Muscle layer of duodenum (tissue), 2 donors: Measurements from ENCODE around the gene BTBD19.
"Not testable (repeated sequence)": the region's sequence is repeated elsewhere in the genome, so short reads cannot be mapped to it uniquely, and the experiment has no call there.

Source experiments
- H3K27ac ChIP-seq: one replicate; pipeline ENCODE4 v1.7.0; 2013; ENCODE audit warnings: mild to moderate bottlenecking, low read length
- H3K27me3 ChIP-seq: one replicate; pipeline ENCODE4 v1.7.0; 2013; ENCODE audit warnings: low read depth, mild to moderate bottlenecking, control low read depth, low read length
- H3K36me3 ChIP-seq, 2 donors: one replicate each; pipeline ENCODE4 v1.7.0; 2013; ENCODE audit warnings: low read length in 2 of 2, control low read depth in 1 of 2, mild to moderate bottlenecking in 1 of 2; ENCODE audit not compliant: insufficient read depth in 2 of 2, control insufficient read depth in 1 of 2
- H3K4me1 ChIP-seq, 2 donors: one replicate each; pipeline ENCODE4 v1.7.0; 2013; ENCODE audit warnings: low read length in 2 of 2, mild to moderate bottlenecking in 2 of 2, control low read depth in 1 of 2, moderate library complexity in 1 of 2; ENCODE audit not compliant: insufficient read depth in 2 of 2, control insufficient read depth in 1 of 2
- H3K4me3 ChIP-seq, 2 donors: one replicate each; pipeline ENCODE4 v1.7.0; 2013; ENCODE audit warnings: low read length in 2 of 2, low read depth in 1 of 2, mild to moderate bottlenecking in 1 of 2
- H3K9me3 ChIP-seq, 2 donors: one replicate each; pipeline ENCODE4 v1.7.0; 2013; ENCODE audit warnings: low read length in 2 of 2, control low read depth in 1 of 2, mild to moderate bottlenecking in 1 of 2; ENCODE audit not compliant: control insufficient read depth in 1 of 2
- donor health status: healthy.

BTBD19 gene

GRCh38 chr1:44824392-44824791 is 16.1 kb downstream of the BTBD19 start:
- H3K4me1 ChIP-seq, H3K27ac ChIP-seq, H3K27me3 ChIP-seq, H3K4me3 ChIP-seq, H3K9me3 ChIP-seq: not testable (repeated sequence)
- H3K36me3 ChIP-seq = peaks cover 0 to 21% of the 10 kb centered on the region in 2 donors

- no peak overlapping the region for H3K4me3 ChIP-seq
- H3K4me1 ChIP-seq = no peaks in the 10 kb centered on the region
- no peak overlapping the region for H3K27ac ChIP-seq
- no peaks in the 10 kb centered on the region for H3K27me3 ChIP-seq
- H3K9me3 ChIP-seq = no peaks in the 10 kb centered on the region
- peaks cover 0 to 21% of the 10 kb centered on the region in 2 donors for H3K36me3 ChIP-seq
These were observed 18.3 kb downstream of the BTBD19 start for GRCh38 chr1:44826375-44827196.

GRCh38 chr1:44827197-44828002 is 19.1 kb downstream of the BTBD19 start:
- Histone ChIP-seq H3K27ac (no peak overlapping the region), H3K4me1 (no peaks in the 10 kb centered on the region)

GRCh38 chr1:44828003-44828651 is 19.8 kb downstream of the BTBD19 start:
- Histone ChIP-seq H3K4me1 (no peaks in the 10 kb centered on the region), H3K36me3 (peaks cover 0 to 17% of the 10 kb centered on the region in 2 donors), H3K27me3 (no peaks in the 10 kb centered on the region), H3K4me3 (no peak overlapping the region), H3K27ac (no peak overlapping the region), H3K9me3 (no peaks in the 10 kb centered on the region)

More at GRCh38 chr1:44827197-44828002, 19.1 kb downstream of the BTBD19 start:
- Histone ChIP-seq H3K36me3 (peaks cover 0 to 17% of the 10 kb centered on the region in 2 donors), H3K9me3 (no peaks in the 10 kb centered on the region), H3K4me3 (no peak overlapping the region), H3K27me3 (no peaks in the 10 kb centered on the region)

GRCh38 chr1:44828841-44829440 is 20.6 kb downstream of the BTBD19 start:
- Histone ChIP-seq H3K4me1 (no peaks in the 10 kb centered on the region), H3K4me3 (no peak overlapping the region), H3K9me3 (no peaks in the 10 kb centered on the region), H3K36me3 (peaks cover 0 to 17% of the 10 kb centered on the region in 2 donors), H3K27ac (no peak overlapping the region), H3K27me3 (no peaks in the 10 kb centered on the region)

GRCh38 chr1:44829506-44830384 is 21.4 kb downstream of the BTBD19 start:
- peaks cover 0 to 17% of the 10 kb centered on the region in 2 donors for H3K36me3 ChIP-seq
- no peaks in the 10 kb centered on the region for H3K4me1 ChIP-seq
- H3K27ac ChIP-seq = no peak overlapping the region
- H3K27me3 ChIP-seq = no peaks in the 10 kb centered on the region
- no peak overlapping the region for H3K4me3 ChIP-seq
- no peaks in the 10 kb centered on the region for H3K9me3 ChIP-seq

- Histone ChIP-seq H3K9me3 (no peaks in the 10 kb centered on the region), H3K4me3 (no peak overlapping the region), H3K4me1 (no peaks in the 10 kb centered on the region), H3K27me3 (no peaks in the 10 kb centered on the region), H3K27ac (no peak overlapping the region), H3K36me3 (peaks cover 0 to 17% of the 10 kb centered on the region in 2 donors)
These were observed 22.6 kb downstream of the BTBD19 start for GRCh38 chr1:44830900-44831304.

- no peaks in the 10 kb centered on the region for H3K9me3 ChIP-seq
- no peak overlapping the region for H3K4me3 ChIP-seq
- no peaks in the 10 kb centered on the region for H3K4me1 ChIP-seq
These were observed 23.2 kb downstream of the BTBD19 start for GRCh38 chr1:44831516-44831915.

GRCh38 chr1:44832056-44832705 is 23.9 kb downstream of the BTBD19 start:
- Histone ChIP-seq H3K36me3 (peaks cover 0 to 12% of the 10 kb centered on the region in 2 donors), H3K4me3 (no peak overlapping the region), H3K27ac (no peak overlapping the region), H3K9me3 (no peaks in the 10 kb centered on the region), H3K4me1 (no peaks in the 10 kb centered on the region), H3K27me3 (no peaks in the 10 kb centered on the region)

More at GRCh38 chr1:44831516-44831915, 23.2 kb downstream of the BTBD19 start:
- Histone ChIP-seq H3K27ac (no peak overlapping the region), H3K36me3 (peaks cover 0 to 17% of the 10 kb centered on the region in 2 donors), H3K27me3 (no peaks in the 10 kb centered on the region)

GRCh38 chr1:44834328-44834727 is 26.0 kb downstream of the BTBD19 start:
- Histone ChIP-seq H3K4me1 (no peaks in the 10 kb centered on the region), H3K9me3 (no peaks in the 10 kb centered on the region), H3K4me3 (no peak overlapping the region), H3K36me3 (no peaks in the 10 kb centered on the region), H3K27me3 (no peaks in the 10 kb centered on the region), H3K27ac (no peak overlapping the region)
